GDM1 (cell line): ENCODE data around the gene PRELP.

Experiments
- DNase-seq: peaks from one replicate; lab custom pipeline; 2025; lab: John Stamatoyannopoulos, UW

PRELP gene

DNA sequence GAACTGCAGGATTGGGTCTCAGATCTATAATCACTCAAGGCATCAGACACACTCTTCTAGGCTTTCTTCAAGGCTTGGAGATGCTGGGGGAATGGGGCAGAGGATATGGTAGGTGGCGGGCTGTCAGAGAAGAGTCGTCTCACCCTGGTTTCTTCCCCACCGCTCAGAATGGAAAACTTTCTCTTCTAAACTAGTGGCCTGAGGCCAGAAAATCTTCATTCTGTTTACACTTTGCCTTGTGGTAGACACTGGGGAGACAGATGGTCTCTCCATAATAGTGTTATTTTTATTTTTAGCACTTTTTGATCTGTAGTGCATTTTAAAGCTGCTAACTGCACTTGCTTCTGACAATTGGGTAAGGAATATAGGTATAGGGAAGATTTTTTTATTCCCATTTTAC is 2.6 kb downstream of the PRELP start:
- no peak for DNase-seq

DNA sequence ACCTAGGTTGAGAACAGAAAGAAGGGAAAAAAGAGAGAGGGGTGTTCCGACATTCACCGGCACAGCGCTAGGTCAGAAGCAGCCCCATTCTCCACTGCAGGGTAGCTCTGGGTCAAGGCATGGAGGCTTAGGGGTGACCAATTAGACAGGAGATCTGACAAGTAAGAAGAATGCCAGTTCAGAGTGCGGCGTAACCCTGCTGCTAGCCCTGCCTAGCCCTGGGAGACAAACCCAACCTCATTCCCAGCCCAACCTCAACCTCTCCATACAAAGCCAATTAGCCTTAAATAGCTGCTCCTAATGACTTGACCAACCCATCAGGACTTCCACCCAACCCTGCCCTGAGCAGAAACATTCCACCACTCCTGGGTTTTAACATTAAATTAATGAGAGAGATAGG is 3.4 kb downstream of the PRELP start:
- DNase-seq: no peak

DNA sequence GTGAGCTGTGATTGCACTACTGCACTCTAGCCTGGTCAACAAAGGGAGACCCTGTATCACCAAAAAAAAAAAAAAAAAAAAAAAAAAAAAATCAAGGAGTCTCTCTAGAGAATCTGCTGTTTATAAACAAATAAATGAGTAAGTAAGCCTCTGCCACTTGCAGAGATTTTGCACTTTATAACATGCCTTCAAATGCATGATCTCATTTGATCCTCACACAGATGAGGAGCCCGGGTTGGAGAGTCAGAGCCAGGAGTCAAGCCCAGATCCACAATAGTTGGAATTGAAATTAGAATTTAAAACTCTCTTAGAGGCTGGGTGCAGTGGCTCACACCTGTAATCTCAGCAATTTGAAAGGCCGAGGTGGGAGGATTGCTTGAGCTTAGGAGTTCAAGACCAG is 4.0 kb downstream of the PRELP start:
- DNase-seq: no peak

DNA sequence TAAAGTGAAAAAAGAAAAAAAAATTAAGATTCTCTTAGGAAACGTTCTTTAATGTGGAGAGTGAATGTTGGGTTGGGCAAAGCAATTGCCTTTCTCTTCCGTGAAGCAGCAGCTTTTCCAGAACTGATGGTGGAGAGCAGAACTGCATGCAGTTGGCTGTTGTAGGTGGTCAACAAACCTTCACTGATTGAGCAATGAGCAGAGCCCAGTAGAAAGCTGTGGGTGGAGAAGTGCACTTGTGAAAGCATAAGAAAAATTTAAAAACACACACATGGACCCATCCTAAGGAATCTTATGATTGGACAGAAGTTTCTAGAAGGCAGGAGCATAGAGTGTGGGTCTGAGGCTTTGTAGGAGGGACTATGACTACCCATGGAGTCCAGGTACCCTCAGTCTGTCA is 4.5 kb downstream of the PRELP start:
- no peak for DNase-seq

DNA sequence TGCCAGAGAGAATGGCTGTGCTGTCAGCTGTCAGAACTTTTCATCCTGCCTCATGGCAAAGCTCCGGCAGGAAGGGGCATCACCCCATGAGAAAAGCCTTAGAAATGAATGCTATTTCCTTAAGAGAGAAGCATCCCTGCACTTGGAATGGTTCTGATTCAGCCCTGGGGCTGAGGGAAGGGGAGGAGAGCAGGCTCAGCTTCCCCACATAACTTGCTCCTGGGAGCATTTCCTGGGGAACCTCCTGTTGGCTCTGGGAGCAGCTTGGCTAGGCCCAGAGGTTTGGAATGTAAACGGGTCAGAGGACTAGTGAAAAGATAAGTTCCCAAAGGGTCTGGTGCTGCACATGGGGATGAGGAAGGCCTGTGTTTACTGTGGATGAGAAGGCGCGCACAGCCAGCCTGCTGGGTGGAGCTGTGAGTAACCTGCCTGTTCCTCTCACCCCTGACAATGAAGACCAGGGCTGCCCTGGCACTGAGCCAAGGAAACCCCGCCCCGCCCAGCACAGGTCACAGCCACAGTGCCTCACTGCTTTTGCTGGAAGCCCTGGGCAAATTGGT is 5.0 kb downstream of the PRELP start:
- DNase-seq: no peak

DNA sequence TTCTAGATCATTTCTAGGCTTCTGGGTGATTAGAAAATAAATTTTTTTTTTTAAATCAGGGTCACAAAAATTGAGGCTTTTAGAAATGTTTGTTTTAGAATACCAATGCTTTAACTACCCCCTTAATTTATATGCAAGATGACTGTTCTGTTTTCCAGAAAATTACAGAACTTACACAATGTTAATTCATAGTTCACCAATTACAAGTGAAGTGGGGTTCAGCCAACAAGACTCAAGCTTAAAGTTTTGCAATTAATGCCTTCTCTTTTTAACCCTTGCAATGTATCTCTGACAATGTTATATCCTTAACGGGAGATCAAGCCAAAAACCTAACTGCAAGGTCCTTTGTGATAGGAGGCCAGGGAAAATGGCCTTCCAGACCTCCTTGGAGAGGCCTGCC is 5.6 kb downstream of the PRELP start:
- DNase-seq: no peak

DNA sequence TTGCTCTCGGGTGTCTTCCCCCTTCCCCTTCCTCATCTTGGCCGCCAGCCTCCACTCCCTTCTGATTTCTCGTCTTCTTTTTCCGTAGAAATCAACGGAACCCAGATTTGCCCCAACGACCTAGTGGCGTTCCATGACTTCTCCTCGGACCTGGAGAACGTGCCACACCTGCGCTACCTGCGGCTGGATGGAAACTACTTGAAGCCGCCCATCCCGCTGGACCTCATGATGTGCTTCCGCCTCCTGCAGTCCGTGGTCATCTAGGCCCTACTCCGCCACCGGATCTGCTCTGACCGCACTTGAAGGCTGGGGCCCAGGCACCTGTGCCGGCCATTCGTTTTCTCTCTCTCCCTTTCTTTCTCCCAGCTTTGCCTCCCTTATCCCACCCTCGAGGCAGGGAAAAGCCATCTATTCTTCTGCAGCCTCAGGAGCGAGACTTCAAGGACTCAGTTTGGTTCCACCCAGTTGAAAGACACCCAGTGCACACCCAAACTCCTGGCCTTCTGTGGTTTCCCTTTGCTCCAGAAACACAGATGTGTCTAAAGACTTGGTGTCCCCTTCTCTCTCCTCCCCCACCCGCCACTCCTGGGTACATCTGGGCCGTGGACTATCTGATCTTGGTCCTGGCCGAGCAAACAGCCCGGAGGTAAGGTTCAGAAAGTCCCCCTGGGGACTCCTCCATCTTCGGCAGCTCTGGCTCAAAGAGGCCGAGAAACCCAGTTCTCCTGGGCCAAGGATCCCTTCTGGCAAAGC is 11.2 kb downstream of the PRELP start:
- no peak for DNase-seq

DNA sequence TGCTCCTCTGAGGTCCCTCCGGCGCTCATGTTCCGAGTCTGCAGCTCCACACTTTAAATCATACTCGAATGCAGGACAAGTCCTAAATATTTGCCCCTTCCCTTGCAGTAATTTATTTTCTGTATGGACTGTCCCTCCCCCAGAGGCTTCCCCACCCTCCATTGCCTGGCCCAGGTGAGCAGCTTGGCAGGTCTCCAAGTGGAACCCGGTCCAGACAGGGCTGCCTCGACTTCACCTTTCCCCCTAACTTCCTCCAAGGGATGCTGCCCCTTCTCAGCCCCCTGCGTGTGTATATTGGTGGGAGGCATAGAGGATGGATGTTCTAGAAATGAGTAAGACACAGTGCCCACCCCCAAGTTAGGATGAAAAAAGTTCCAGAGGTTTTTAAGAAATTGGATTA is 12.9 kb downstream of the PRELP start:
- DNase-seq: no peak

DNA sequence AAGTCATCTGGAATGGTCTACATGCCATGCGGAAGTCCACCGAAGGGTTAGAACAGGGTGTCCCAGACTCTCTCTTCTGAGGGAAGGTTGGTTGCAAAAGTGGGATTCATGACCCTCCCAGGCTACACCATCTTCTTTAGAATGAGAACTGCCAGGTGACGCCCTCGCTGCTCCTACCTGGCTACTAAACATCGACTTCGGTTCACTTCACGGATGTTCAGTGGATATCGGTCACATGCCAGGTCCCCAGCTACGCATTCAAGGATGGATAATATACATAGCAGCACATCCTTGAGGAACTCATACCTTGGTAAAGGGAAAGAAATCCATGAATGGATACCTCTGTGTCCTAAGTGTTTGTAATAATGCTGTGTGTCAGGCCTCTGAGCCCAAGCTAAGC is 15.0 kb downstream of the PRELP start:
- DNase-seq: no peak

DNA sequence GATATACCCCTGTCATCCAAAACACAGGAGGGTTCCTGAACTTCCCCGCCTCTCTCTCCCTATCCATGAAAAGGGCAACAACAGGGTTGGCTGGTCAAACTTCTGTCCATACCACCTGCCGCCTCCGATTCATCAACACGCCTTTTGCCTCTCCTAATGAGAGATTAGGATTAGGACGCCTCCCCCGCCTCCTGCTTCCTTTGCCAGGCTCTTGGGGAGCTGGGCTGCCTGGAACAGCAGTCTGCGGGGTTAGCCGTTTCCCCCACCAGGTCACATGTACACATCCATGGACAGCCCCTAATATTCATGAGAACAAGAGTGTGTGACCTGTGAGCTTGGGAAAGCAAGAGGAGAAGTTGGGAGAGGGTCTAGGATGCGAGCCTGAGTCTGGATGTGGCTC is 16.1 kb downstream of the PRELP start:
- DNase-seq: no peak

DNA sequence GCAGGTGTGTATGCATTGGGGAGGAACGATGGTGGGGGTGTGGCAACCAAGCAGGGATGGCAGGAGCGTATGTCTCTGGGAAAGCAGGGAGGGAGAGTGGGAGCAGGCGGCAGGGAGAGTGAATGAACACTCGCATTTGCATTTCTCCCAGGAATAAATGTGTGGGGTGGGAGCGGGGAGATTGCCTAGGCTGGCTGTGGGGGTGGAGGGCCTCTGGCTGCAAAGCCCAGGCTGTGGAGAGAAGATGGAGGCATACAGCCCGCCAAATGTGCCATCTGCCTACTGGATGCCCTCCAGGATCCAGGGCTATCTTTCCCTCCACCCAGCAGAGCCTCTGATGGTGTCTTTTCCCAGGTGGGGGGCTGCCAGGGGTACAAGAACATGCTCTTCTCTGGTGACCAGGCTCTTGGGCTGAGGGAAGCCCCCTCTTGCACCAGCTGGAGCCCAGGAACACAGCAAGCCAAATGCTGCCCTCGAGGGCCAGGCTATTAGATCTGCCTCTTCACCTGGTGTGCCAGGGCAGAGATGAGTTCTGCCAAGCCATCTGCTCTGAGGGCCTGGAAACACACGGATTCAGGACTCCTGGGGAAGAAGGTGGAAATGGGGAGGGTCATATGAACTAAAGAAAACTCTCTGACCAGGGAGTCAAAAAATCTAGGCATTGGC is 16.6 kb downstream of the PRELP start:
- DNase-seq: no peak

DNA sequence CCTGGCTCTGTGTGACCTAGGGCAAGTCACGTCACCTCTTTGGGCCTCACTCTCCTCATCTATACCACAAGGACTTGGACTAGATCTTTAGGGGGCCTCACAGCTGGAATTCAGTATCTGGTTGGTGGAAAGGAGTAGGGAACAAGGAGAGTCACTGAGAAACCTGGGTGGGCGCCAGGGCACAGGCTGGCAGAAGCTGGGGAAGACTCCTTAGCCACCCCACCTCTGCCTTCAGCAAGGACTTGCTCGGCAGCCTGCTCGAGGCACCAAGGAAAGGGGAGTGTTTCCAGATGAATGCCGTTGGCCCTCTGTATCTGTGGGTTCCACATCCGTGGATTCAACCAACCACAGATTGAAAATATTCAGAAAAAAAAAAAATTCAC is 17.1 kb downstream of the PRELP start:
- no peak for DNase-seq

DNA sequence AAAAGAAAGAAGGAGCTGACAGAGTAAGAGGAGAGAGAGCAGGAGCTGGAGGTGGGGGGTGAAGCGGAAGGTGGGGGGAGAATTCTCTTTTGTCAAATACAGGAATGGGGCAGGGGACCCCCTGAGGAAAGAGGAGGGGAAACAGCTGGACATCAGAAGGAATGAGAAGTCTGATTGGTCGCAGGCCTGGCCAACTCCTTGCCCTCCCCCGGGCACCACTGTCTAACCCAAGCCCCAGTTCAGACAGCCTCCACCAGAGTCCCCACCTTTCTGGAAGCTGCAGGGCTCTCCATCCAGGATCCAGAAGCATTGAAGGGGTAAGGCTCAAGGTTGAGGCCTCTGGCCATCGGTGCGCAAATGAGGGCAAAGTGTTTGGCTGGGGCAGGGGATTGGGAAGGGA is 18.3 kb downstream of the PRELP start, which contains the start of gene OPTC:
Gene OPTC, plus strand, starts transcription at position 253 of the 400 bp plus-strand sequence. CDS start 1,853 bp downstream, outside the sequence.
- no peak for DNase-seq

DNA sequence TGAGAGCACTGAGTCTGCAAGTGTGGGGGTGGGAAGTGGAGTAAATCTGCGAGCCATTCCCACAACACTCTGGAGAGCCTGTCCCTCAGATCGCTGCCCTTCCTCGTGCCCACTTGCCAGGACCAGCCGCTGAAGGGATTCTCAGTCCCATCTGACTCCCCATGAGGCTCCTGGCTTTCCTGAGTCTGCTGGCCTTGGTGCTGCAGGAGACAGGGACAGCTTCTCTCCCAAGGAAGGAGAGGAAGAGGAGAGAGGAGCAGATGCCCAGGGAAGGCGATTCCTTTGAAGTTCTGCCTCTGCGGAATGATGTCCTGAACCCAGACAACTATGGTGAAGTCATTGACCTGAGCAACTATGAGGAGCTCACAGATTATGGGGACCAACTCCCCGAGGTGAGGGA is 20.2 kb downstream of the PRELP start:
- DNase-seq: no peak

DNA sequence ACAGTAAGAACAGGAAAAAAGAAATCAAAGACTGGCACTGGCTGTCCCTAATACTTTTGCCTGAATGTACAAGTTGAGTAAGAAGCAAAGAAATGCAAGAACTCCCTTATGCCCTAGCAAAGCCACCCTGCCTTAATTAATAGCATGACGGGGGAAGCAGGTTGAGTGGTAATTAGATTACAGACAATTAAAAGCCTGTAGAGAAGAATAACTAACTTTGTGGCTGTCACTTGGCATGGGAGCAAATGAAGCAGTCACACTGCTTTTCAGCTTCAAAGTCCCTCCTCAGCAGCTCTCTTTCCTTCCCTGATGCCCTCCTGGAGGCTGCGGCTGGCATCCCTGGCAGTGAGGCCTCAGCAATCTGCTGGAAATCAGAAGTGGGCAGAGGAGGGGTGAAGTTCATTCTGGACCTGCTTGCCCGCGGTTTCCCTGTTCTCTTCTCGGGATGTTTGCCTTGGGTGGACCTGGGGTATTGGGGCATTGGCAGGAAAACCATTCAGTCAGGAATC is 21.7 kb downstream of the PRELP start:
- DNase-seq: no peak

DNA sequence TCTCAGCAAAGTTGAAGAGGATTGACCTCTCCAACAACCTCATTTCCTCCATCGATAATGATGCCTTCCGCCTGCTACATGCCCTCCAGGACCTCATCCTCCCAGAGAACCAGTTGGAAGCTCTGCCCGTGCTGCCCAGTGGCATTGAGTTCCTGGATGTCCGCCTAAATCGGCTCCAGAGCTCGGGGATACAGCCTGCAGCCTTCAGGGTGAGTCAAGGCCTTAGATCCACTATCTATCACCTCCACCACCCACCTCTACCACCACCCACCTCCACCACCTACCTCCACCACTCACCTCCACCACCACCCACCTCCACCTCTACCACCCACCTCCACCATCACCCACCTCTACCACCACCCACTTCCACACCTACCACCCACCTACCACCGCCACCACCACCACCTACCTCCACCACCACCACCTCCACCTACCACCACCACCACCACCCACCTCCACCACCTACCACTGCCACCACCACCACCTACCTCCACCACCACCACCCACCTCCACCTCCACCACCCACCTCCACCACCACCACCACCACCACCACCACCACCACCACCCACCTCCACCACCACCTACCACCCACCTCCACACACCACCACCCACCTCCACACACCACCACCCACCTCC is 24.2 kb downstream of the PRELP start:
- DNase-seq: no peak

DNA sequence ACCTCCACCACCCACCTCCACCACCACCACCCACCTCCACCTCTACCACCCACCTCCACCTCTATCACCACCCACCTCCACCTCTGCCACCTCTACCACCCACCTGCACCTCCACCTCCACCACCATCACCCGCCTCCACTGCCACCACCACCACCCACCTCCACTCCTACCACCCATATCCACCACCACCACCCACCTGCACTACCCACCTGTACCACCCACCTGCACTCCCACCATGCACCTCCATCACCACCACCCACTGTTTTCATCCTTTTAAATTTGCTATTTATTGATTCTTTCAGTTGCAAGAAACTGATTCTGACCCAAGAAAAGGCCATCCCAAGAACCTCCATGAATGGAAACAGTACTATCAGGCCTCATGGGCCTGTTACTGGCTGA is 24.7 kb downstream of the PRELP start:
- no peak for DNase-seq

DNA sequence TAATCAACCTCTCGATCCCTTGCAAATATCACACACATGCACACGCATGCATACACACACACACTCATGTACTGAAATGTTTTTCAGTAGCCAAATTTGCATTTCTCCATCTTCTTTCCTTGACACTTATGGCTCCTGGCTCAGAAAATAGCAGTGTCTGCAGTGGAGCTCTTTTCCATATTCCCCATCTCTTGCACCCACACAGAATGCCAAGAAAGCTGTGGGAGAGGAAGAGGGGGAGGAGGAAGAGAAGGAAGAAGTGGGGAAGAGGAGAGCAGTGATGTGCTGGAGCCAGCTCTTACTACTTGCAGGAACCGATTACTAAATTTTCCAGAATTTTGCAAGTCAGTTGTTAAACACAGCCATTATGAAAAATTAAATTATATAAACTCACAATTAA is 28.2 kb downstream of the PRELP start:
- DNase-seq: no peak

DNA sequence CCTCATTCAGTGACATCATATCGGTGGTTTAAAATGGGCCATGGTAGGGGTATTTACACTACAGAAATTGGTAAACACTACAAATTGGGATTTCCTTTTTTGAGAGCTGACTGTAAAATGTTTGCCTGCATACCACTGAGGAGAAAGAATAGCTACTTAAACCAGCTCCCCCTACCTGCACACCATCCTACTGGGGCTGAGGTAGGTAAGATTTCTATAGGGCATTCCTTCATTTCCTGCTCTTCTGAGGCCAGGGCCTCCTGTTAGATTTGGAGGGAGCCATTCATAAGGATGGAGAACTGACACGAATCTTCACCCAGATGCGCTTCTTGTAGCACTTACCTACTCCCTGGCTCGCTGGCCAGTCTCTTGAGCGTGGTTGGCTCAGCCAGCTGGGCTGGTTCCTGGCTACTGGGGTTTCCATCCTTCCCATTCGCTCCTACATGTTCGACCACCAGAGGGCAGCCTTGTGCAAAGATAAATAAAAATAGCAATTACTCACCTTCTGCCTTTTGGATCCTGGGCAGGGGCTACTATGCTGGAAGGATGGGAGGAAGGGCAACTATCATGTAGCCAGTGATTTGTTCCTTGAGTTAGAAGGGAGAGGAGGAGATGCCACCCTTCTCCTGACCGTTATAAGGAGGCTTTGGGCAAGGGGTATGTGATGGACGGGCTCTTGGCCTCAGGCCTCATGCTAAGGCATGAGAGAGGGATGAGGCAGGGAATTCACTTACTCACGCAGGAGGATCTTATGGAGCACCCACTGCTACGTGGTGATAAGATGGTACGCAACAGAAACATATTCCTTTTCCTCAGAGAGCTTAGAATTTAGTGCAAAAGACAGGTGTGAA is 29.0 kb downstream of the PRELP start:
- peak; percentile 12 for DNase-seq

DNA sequence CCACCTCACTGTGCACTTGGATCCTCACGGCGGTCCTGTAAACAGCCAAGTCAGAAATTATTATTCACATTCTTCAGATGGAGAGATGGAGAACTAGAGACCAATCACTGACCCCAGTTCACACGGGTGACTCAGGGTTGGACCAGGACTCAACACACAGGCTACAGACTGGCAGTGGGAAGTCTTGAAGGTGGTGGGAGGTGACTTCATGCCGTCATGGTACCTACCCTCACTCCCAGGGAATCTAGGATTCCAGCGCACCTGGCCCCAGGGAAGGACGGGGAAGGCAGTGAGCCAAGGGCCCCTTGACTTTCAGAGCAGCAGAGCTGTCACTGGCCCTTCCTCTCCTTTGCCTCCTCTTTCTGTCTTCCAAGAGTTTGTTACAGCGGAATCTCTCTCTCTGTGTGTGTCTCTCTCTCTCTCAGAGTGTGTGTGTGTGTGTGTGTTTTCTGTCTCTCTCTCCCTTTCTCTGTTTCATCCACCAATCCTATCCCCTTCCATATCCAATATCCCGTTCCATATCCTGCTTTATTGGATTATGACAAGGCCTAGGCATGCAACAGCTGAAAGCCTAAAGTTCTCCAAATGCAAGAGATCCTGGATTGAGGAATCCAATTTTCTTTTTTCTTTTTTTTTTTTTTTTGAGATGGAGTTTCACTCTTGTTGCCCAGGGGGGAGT is 30.1 kb downstream of the PRELP start:
- DNase-seq: no peak
